ENCODE measurements around the gene NADSYN1. TPM values are rescaled to one million over a fixed set of nuclear protein-coding genes. Genes with fewer than 3 reads are reported as not detected.

NADSYN1 gene
- total RNA-seq, 2 experiments from 2014 or later, result 79.4 to 88.8 TPM

- Mint-ChIP-seq H3K27me3 (no peaks in the 10 kb centered on the region), H3K4me3 (no peak overlapping the region), H3K36me3 (ENCODE audit: low read depth) (peaks cover 28% of the 10 kb centered on the region), H3K9me3 (ENCODE audit: low read depth) (no peaks in the 10 kb centered on the region), H3K4me1 (no peaks in the 10 kb centered on the region), H3K27ac (no peak overlapping the region)
- DNase-seq (no peak), ATAC-seq (no peak)
- intact Hi-C loops (cut with DNase I, micrococcal nuclease), result no loop called here
- ChIA-PET POLR2A (no interaction called here), CTCF (interaction anchor here (0.7 kb wide), 1 partner anchor 625 kb away, joined by 3 read pairs; no protein-coding TSS in a partner anchor)
Measured at GRCh38 chr11:71435278-71435951, 17.6 kb upstream of the NADSYN1 start.

DNA sequence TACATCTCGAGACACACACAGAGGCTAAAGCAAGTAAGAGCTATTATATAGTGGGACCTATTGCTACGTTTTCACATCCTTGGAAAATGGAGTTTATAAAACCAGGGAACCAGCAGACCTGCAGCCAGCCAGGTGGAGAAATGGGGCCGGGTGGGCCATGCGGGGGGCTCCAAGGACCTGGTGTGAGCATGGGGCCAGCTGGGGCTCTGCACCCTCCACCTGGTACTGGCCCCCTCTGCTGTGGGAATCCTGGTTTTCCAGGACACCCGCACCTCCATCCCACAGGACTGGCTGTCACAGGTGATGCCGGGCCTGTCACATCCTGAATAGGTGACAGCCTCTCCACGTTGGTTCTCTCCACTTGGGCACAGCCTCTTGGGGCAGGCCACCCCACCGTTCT, 16.1 kb upstream of the NADSYN1 start:
- H3K36me3 Mint-ChIP-seq (ENCODE audit: low read depth), result peaks cover 33% of the 10 kb centered on the region
- DNase-seq, result no peak
- H3K27ac Mint-ChIP-seq, result no peak overlapping the region
- ATAC-seq, result no peak
- H3K4me3 Mint-ChIP-seq, result no peak overlapping the region
- H3K27me3 Mint-ChIP-seq, result no peaks in the 10 kb centered on the region
- intact Hi-C loops (cut with DNase I, micrococcal nuclease), result no loop called here
- ChIA-PET CTCF (no interaction called here), POLR2A (no interaction called here)
- no peaks in the 10 kb centered on the region for H3K4me1 Mint-ChIP-seq
- no peaks in the 10 kb centered on the region for H3K9me3 Mint-ChIP-seq (ENCODE audit: low read depth)

GRCh38 chr11:71437399-71437798, 15.6 kb upstream of the NADSYN1 start:
- Mint-ChIP-seq H3K4me3 (no peak overlapping the region), H3K9me3 (ENCODE audit: low read depth) (no peaks in the 10 kb centered on the region), H3K27ac (no peak overlapping the region), H3K36me3 (ENCODE audit: low read depth) (peaks cover 37% of the 10 kb centered on the region), H3K4me1 (no peaks in the 10 kb centered on the region), H3K27me3 (no peaks in the 10 kb centered on the region)
- intact Hi-C loops (cut with DNase I, micrococcal nuclease), result no loop called here
- ATAC-seq (no peak), DNase-seq (no peak)
- ChIA-PET CTCF (no interaction called here), POLR2A (no interaction called here)

GRCh38 chr11:71437879-71438278, 15.1 kb upstream of the NADSYN1 start:
- ChIA-PET POLR2A (no interaction called here), CTCF (no interaction called here)
- Mint-ChIP-seq H3K36me3 (ENCODE audit: low read depth) (peaks cover 40% of the 10 kb centered on the region), H3K4me1 (no peaks in the 10 kb centered on the region), H3K27me3 (no peaks in the 10 kb centered on the region), H3K27ac (no peak overlapping the region), H3K4me3 (no peak overlapping the region), H3K9me3 (ENCODE audit: low read depth) (no peaks in the 10 kb centered on the region)
- no peak for ATAC-seq
- intact Hi-C loops (cut with DNase I, micrococcal nuclease), result no loop called here
- no peak for DNase-seq

DNA sequence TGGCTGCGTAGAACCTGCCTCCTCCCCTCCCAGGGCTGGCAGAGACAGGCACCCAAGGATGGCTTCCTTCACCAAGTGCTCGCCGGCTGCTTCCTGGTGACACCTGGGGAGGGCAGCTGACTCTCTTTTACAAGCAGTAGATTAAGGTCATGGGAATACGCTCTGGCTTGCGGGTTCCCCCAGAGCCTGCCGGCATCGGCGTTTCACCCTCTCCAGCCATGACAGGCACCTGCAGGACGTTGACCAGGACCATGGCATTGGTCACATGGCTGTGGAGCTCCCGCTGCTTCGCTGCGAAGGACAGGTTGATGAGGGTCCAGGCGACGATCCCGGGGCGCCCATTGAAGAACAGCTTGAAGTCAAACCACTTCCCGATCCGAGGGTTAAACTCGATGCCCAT, 14.4 kb upstream of the NADSYN1 start:
- Mint-ChIP-seq H3K9me3 (ENCODE audit: low read depth) (no peaks in the 10 kb centered on the region), H3K36me3 (ENCODE audit: low read depth) (peaks cover 45% of the 10 kb centered on the region), H3K27me3 (no peaks in the 10 kb centered on the region), H3K4me3 (no peak overlapping the region), H3K27ac (no peak overlapping the region), H3K4me1 (no peaks in the 10 kb centered on the region)
- intact Hi-C loops (cut with DNase I, micrococcal nuclease), result no loop called here
- CTCF ChIA-PET, result no interaction called here
- POLR2A ChIA-PET, result no interaction called here
- no peak for DNase-seq
- ATAC-seq, result no peak

- no peak overlapping the region for H3K4me3 Mint-ChIP-seq
- H3K27me3 Mint-ChIP-seq, result no peaks in the 10 kb centered on the region
- peaks cover 49% of the 10 kb centered on the region for H3K36me3 Mint-ChIP-seq (ENCODE audit: low read depth)
- no peak for ATAC-seq
- H3K27ac Mint-ChIP-seq, result no peak overlapping the region
- no peaks in the 10 kb centered on the region for H3K9me3 Mint-ChIP-seq (ENCODE audit: low read depth)
- POLR2A ChIA-PET, result no interaction called here
- no peak for DNase-seq
- CTCF ChIA-PET, result no interaction called here
- no peaks in the 10 kb centered on the region for H3K4me1 Mint-ChIP-seq
- intact Hi-C loops (cut with DNase I, micrococcal nuclease), result no loop called here
Measured at GRCh38 chr11:71440021-71440755, 12.8 kb upstream of the NADSYN1 start.

DNA sequence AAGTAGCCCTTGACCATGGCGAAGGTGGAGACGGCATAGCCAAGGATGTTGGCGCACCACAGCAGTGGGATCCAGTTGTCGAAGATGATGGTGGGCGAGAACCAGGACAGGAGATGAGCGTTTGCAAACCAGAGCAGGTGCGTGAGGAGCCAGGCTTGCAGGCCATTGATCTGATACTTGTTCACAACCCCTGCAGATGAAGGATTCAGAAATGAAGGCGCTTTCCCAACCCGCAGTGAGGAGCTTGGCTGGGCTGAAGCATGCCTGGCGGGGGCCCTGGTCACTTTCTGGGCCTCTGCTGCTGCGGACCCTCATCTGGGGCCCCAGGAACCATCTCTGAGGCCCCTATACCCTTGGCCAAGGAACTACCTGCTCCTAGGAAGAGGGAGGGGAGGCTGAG, 11.8 kb upstream of the NADSYN1 start:
- ChIA-PET CTCF (no interaction called here), POLR2A (no interaction called here)
- intact Hi-C loops (cut with DNase I, micrococcal nuclease), result no loop called here
- H3K27ac Mint-ChIP-seq, result no peak overlapping the region
- H3K36me3 Mint-ChIP-seq (ENCODE audit: low read depth), result peaks cover 56% of the 10 kb centered on the region
- no peaks in the 10 kb centered on the region for H3K9me3 Mint-ChIP-seq (ENCODE audit: low read depth)
- ATAC-seq (no peak), DNase-seq (no peak)
- no peaks in the 10 kb centered on the region for H3K27me3 Mint-ChIP-seq
- H3K4me3 Mint-ChIP-seq, result no peak overlapping the region
- peaks cover 2% of the 10 kb centered on the region for H3K4me1 Mint-ChIP-seq

DNA sequence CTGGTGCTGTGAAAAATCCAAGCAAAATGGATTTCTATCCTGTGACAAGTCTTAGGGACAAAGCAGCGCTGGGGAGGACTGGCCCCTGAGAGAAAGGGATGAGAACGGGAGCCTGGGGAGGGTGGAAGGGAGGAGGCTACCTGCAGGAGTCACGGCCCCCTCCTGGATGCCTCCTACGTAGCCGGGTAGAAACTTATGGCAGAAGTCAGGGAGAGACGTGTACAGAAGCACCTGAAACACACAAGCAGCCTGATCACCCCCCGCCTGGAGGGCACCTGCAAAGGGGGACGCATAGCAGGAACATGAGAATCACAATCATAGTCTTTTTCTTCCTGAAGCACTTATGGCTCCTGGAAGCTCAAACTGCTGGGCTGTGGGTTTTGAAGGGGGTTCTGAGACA, 10.9 kb upstream of the NADSYN1 start:
- H3K27ac Mint-ChIP-seq, result no peak overlapping the region
- H3K36me3 Mint-ChIP-seq (ENCODE audit: low read depth), result peaks cover 64% of the 10 kb centered on the region
- DNase-seq, result no peak
- H3K4me3 Mint-ChIP-seq, result no peak overlapping the region
- POLR2A ChIA-PET, result no interaction called here
- no peak for ATAC-seq
- CTCF ChIA-PET, result no interaction called here
- H3K4me1 Mint-ChIP-seq, result peaks cover 9% of the 10 kb centered on the region
- intact Hi-C loops (cut with DNase I, micrococcal nuclease), result no loop called here
- H3K27me3 Mint-ChIP-seq, result no peaks in the 10 kb centered on the region
- H3K9me3 Mint-ChIP-seq (ENCODE audit: low read depth), result no peaks in the 10 kb centered on the region

- POLR2A ChIA-PET, result no interaction called here
- Mint-ChIP-seq H3K27me3 (no peaks in the 10 kb centered on the region), H3K36me3 (ENCODE audit: low read depth) (peaks cover 70% of the 10 kb centered on the region), H3K4me1 (peaks cover 14% of the 10 kb centered on the region), H3K27ac (no peak overlapping the region), H3K9me3 (ENCODE audit: low read depth) (no peaks in the 10 kb centered on the region), H3K4me3 (no peak overlapping the region)
- intact Hi-C loops (cut with DNase I, micrococcal nuclease), result no loop called here
- no peak for ATAC-seq
- CTCF ChIA-PET, result no interaction called here
- no peak for DNase-seq
Measured at GRCh38 chr11:71442880-71443279, 10.1 kb upstream of the NADSYN1 start.

GRCh38 chr11:71443736-71444445, 9.1 kb upstream of the NADSYN1 start:
- H3K27ac Mint-ChIP-seq, result no peak overlapping the region
- H3K27me3 Mint-ChIP-seq, result no peaks in the 10 kb centered on the region
- peaks cover 14% of the 10 kb centered on the region for H3K4me1 Mint-ChIP-seq
- no peak for ATAC-seq
- peaks cover 62% of the 10 kb centered on the region for H3K36me3 Mint-ChIP-seq (ENCODE audit: low read depth)
- ChIA-PET POLR2A (interaction anchor here (0.6 kb wide), 1 partner anchor 16 kb away, joined by 3 read pairs; no protein-coding TSS in a partner anchor), CTCF (no interaction called here)
- H3K9me3 Mint-ChIP-seq (ENCODE audit: low read depth), result no peaks in the 10 kb centered on the region
- no peak for DNase-seq
- intact Hi-C loops (cut with DNase I, micrococcal nuclease), result no loop called here
- H3K4me3 Mint-ChIP-seq, result no peak overlapping the region

- intact Hi-C loops (cut with DNase I, micrococcal nuclease), result loop anchor here in 1 of 2 experiments (5.0 kb wide), 1 partner anchor 97 kb away; no protein-coding TSS in a partner anchor
- CTCF ChIA-PET, result no interaction called here
- H3K4me3 Mint-ChIP-seq, result no peak overlapping the region
- H3K27ac Mint-ChIP-seq, result no peak overlapping the region
- no peaks in the 10 kb centered on the region for H3K9me3 Mint-ChIP-seq (ENCODE audit: low read depth)
- ATAC-seq (no peak), DNase-seq (no peak)
- H3K27me3 Mint-ChIP-seq, result no peaks in the 10 kb centered on the region
- peaks cover 19% of the 10 kb centered on the region for H3K4me1 Mint-ChIP-seq
- POLR2A ChIA-PET, result no interaction called here
- H3K36me3 Mint-ChIP-seq (ENCODE audit: low read depth), result peaks cover 64% of the 10 kb centered on the region
Measured at GRCh38 chr11:71444811-71445210, 8.2 kb upstream of the NADSYN1 start.

DNA sequence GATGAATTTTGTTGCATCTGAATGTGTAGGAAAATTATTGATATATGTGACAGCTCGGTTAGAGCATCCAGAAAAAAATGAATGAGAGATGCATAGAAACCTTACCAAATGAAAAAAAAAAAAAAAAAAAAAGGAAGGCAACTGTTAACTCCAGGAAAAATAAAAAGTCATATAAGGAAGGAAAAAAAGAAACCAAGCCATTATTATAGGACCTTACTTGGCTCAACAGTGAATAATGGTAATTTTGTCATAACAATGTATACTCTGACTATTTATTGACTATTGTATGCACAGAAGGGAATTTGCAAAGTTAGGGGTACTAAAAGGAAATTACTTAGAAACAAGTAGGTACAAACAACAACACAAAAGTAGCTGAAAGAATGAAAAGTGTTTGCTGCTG, 6.9 kb upstream of the NADSYN1 start:
- ATAC-seq, result no peak
- peaks cover 58% of the 10 kb centered on the region for H3K36me3 Mint-ChIP-seq (ENCODE audit: low read depth)
- POLR2A ChIA-PET, result no interaction called here

More for the DNA sequence above, 6.9 kb upstream of the NADSYN1 start:
- intact Hi-C loops (cut with DNase I, micrococcal nuclease), result loop anchor here in 1 of 2 experiments (5.0 kb wide), 1 partner anchor 96 kb away; no protein-coding TSS in a partner anchor
- Mint-ChIP-seq H3K27ac (no peak overlapping the region), H3K4me1 (peaks cover 30% of the 10 kb centered on the region), H3K27me3 (no peaks in the 10 kb centered on the region), H3K4me3 (peak overlapping the region; percentile 88), H3K9me3 (ENCODE audit: low read depth) (no peaks in the 10 kb centered on the region)
- CTCF ChIA-PET, result interaction anchor here (0.6 to 1.0 kb wide), 4 partner anchors 9 to 1047 kb away, joined by 3 to 7 read pairs (median 4); no protein-coding TSS in a partner anchor
- DNase-seq, result no peak

Data from activated CD4-positive, alpha-beta T cell treated with anti-CD3 and anti-CD28 coated beads for 36 hours (primary cell).